Transverse colon (tissue), 4 donors: ENCODE measurements around the gene CCSER2. TPM values are rescaled to one million over a fixed set of nuclear protein-coding genes. Genes with fewer than 3 reads are reported as not detected.

Experiments
- DNase-seq: peaks from one replicate; pipeline ENCODE4 v3.0.0-alpha.2; 2019
- H3K27ac ChIP-seq, 4 donors: fragments of 200-600 bp; sonication (generic); 2 replicates each; pipeline ENCODE4 v1.5.1; 2016 to 2018; ENCODE audit warnings: inconsistent platforms in 4 of 4
- H3K27me3 ChIP-seq: fragments of 200-600 bp; sonication (generic); 2 replicates; pipeline ENCODE4 v1.5.1; 2017; ENCODE audit warnings: inconsistent platforms
- H3K36me3 ChIP-seq, 4 donors: fragments of 200-600 bp; sonication (generic); 2 replicates each; pipeline ENCODE4 v1.5.1; 2017 to 2019; ENCODE audit warnings: inconsistent platforms in 4 of 4
- H3K4me1 ChIP-seq, 4 donors: fragments of 200-600 bp; sonication (generic); 2 replicates each; pipeline ENCODE4 v1.5.1; 2017 to 2020; ENCODE audit warnings: inconsistent platforms in 4 of 4
- H3K4me3 ChIP-seq, 4 donors: fragments of 200-600 bp; sonication (generic); 1 replicate in 1 of 4; 2 replicates in 3 of 4; pipeline versions ENCODE4 v1.5.1 to v1.6.1; 2017 to 2019; ENCODE audit warnings: inconsistent platforms in 4 of 4
- H3K9me3 ChIP-seq, 2 donors: fragments of 200-600 bp; sonication (generic); 2 replicates each; pipeline ENCODE4 v1.5.1; 2017 to 2019; ENCODE audit warnings: inconsistent platforms in 2 of 2
- CTCF ChIP-seq, 5 experiments: fragments of 200-600 bp in 3 of 5; fragments of 450-650 bp in 2 of 5; sonication (generic) in 3 of 5; IDR thresholded peaks; 1 replicate in 2 of 5; 2 replicates in 3 of 5; pipeline ENCODE4 v1.5.1; 2016 to 2017; ENCODE audit warnings: antibody characterized with exemption in 5 of 5, inconsistent platforms in 3 of 5, mild to moderate bottlenecking in 2 of 5, moderate library complexity in 1 of 5
- EP300 ChIP-seq: sonication (generic); formaldehyde crosslinking; IDR thresholded peaks from one replicate; pipeline ENCODE4 v1.6.1; 2017; ENCODE audit warnings: antibody characterized with exemption, low read depth
- POLR2A ChIP-seq: fragments of 450-650 bp; IDR thresholded peaks from one replicate; pipeline ENCODE4 v1.6.1; 2016; ENCODE audit warnings: antibody characterized with exemption, mild to moderate bottlenecking, moderate library complexity
- POLR2AphosphoS5 ChIP-seq, 3 donors: sonication (generic); formaldehyde crosslinking; IDR thresholded peaks; one replicate each; pipeline ENCODE4 v1.6.1; 2016; ENCODE audit warnings: antibody characterized with exemption in 3 of 3
- WGBS, 2 donors: methylation state at CpG; one replicate each; pipeline ENCODE4 v1.1.5; 2018; ENCODE audit warnings: low coverage in 1 of 2; 5-methylcytosine and 5-hydroxymethylcytosine counted together
- in situ Hi-C, 4 donors: fragments of 200-750 bp; cut with MboI; loops; one replicate each; pipeline versions ENCODE4 v1.15.0 to v1.15.1; 2017; ENCODE audit warnings: low sequenced_read_pairs in 3 of 4, low pct_ligation_motif_present in 1 of 4, low pct_unique_long_range_greater_than_20kb in 1 of 4
- intact Hi-C: fragments of 100-400 bp; cut with DNase I; formaldehyde crosslinking; loops from one replicate; pipeline ENCODE4 v1.15.1; 2023; ENCODE audit warnings: low total_unique reads
- total RNA-seq, 4 donors: library from RNA; depleted of rRNA; stranded (reverse); fragments of >200 nt; gene quantifications; one replicate each; pipeline ENCODE4 v1.1.0, GENCODE V29; 2016

The CCSER2 gene
- total RNA-seq, 4 donors from 2014 or later = 20.9 to 45.6 (median 33.7) TPM

- DNase-seq = no peak
These were observed 26.2 kb downstream of the CCSER2 start for GRCh38 chr10:84354623-84355022.

GRCh38 chr10:84355106-84355505 lies 26.7 kb downstream of the CCSER2 start:
- DNase-seq = no peak
- Histone ChIP-seq H3K9me3 (no peaks in the 10 kb centered on the region), H3K36me3 (no peaks in the 10 kb centered on the region), H3K27me3 (no peaks in the 10 kb centered on the region), H3K4me1 (peaks cover 3 to 42% (median 28%) of the 10 kb centered on the region in 4 donors), H3K27ac (no peak overlapping the region), H3K4me3 (no peak overlapping the region)
- in situ Hi-C loops (no loop called here), intact Hi-C loops (no loop called here)
- TF ChIP-seq POLR2A (no peak), POLR2AphosphoS5 (IDR thresholded peaks at IDR 0.05) (no peak), CTCF (IDR thresholded peaks at IDR 0.05) (no peak), EP300 (no peak)
- WGBS, 2 donors = 84 to 88% methylated on average over 2 of the region's 2 CpGs

More at GRCh38 chr10:84354623-84355022, 26.2 kb downstream of the CCSER2 start:
- WGBS, 2 donors = 81 to 92% methylated on average over 2 to 4 of the region's 4 CpGs
- no peaks in the 10 kb centered on the region for H3K36me3 ChIP-seq
- TF ChIP-seq POLR2A (no peak), EP300 (no peak), POLR2AphosphoS5 (IDR thresholded peaks at IDR 0.05) (no peak), CTCF (IDR thresholded peaks at IDR 0.05) (no peak)
- intact Hi-C loops = no loop called here
- H3K4me3 ChIP-seq = no peak overlapping the region
- H3K4me1 ChIP-seq = peaks cover 0 to 38% (median 24%) of the 10 kb centered on the region in 4 donors
- H3K27ac ChIP-seq = no peak overlapping the region
- in situ Hi-C loops = no loop called here
- H3K27me3 ChIP-seq = no peaks in the 10 kb centered on the region
- H3K9me3 ChIP-seq = no peaks in the 10 kb centered on the region

- TF ChIP-seq POLR2A (no peak), CTCF (IDR thresholded peaks at IDR 0.05) (no peak), POLR2AphosphoS5 (IDR thresholded peaks at IDR 0.05) (no peak), EP300 (no peak)
- DNase-seq = no peak
- WGBS, 2 donors = 70 to 100% methylated on average over 1 to 2 of the region's 2 CpGs
- peaks cover 6 to 59% (median 36%) of the 10 kb centered on the region in 4 donors for H3K4me1 ChIP-seq
- no peak overlapping the region for H3K27ac ChIP-seq
- intact Hi-C loops (no loop called here), in situ Hi-C loops (no loop called here)
- H3K27me3 ChIP-seq = no peaks in the 10 kb centered on the region
- H3K36me3 ChIP-seq = no peaks in the 10 kb centered on the region
- no peaks in the 10 kb centered on the region for H3K9me3 ChIP-seq
- H3K4me3 ChIP-seq = no peak overlapping the region
These were observed 28.5 kb downstream of the CCSER2 start for GRCh38 chr10:84356928-84357327.

- DNase-seq = no peak
- H3K27me3 ChIP-seq = no peaks in the 10 kb centered on the region
- no peaks in the 10 kb centered on the region for H3K9me3 ChIP-seq
- intact Hi-C loops (no loop called here), in situ Hi-C loops (no loop called here)
- no peaks in the 10 kb centered on the region for H3K36me3 ChIP-seq
- H3K4me1 ChIP-seq = peaks cover 6 to 54% (median 26%) of the 10 kb centered on the region in 4 donors
- TF ChIP-seq POLR2AphosphoS5 (IDR thresholded peaks at IDR 0.05) = no peak
- no peak for TF ChIP-seq POLR2A
- TF ChIP-seq CTCF (IDR thresholded peaks at IDR 0.05) = no peak
- TF ChIP-seq EP300 = no peak
- no peak overlapping the region for H3K4me3 ChIP-seq
- 50% methylated on average over 1 of the region's 1 CpG for WGBS, 2 donors
- H3K27ac ChIP-seq = no peak overlapping the region
These were observed 30.4 kb downstream of the CCSER2 start for GRCh38 chr10:84358743-84359142.
